Effector memory CD4-positive, alpha-beta T cell (primary cell): ENCODE results near the gene VEGFA.

Source experiments
- DNase-seq, 3 donors: peaks; one replicate each; pipeline ENCODE4 v3.0.0-alpha.2; 2020
- H3K27ac ChIP-seq: 2 replicates; pipeline ENCODE4 v1.7.0; 2013; ENCODE audit warnings: mild to moderate bottlenecking, low read length, moderate library complexity; ENCODE audit not compliant: insufficient read depth, poor library complexity, severe bottlenecking
- H3K27me3 ChIP-seq: replicated peaks from 2 replicates; pipeline ENCODE4 v1.7.0; 2013; ENCODE audit warnings: mild to moderate bottlenecking, low read length; ENCODE audit not compliant: insufficient read depth, control insufficient read depth, poor library complexity, severe bottlenecking
- H3K36me3 ChIP-seq: 2 replicates; pipeline ENCODE4 v1.7.0; 2013; ENCODE audit warnings: mild to moderate bottlenecking, low read length, moderate library complexity; ENCODE audit not compliant: control insufficient read depth, insufficient read depth
- H3K4me1 ChIP-seq: 2 replicates; pipeline ENCODE4 v1.7.0; 2013; ENCODE audit warnings: low read length, mild to moderate bottlenecking; ENCODE audit not compliant: control insufficient read depth, insufficient read depth, poor library complexity, severe bottlenecking
- H3K4me3 ChIP-seq: 2 replicates; pipeline ENCODE4 v1.7.0; 2013; ENCODE audit warnings: low read length, low read depth, mild to moderate bottlenecking; ENCODE audit not compliant: insufficient read depth, poor library complexity, severe bottlenecking
- H3K9me3 ChIP-seq: 2 replicates; pipeline ENCODE4 v1.7.0; 2013; ENCODE audit warnings: mild to moderate bottlenecking, low read length, moderate library complexity; ENCODE audit not compliant: control insufficient read depth

Gene VEGFA

GRCh38 chr6:43779852-43780236, 9.8 kb downstream of the VEGFA start:
- no peak overlapping the region for H3K4me3 ChIP-seq
- no peaks in the 10 kb centered on the region for H3K27me3 ChIP-seq
- DNase-seq, result no peak
- H3K4me1 ChIP-seq, result peaks cover 2% of the 10 kb centered on the region
- H3K27ac ChIP-seq, result no peak overlapping the region
- no peaks in the 10 kb centered on the region for H3K36me3 ChIP-seq
- H3K9me3 ChIP-seq, result no peaks in the 10 kb centered on the region

- H3K27ac ChIP-seq, result no peak overlapping the region
- no peaks in the 10 kb centered on the region for H3K4me1 ChIP-seq
- H3K27me3 ChIP-seq, result no peaks in the 10 kb centered on the region
- H3K4me3 ChIP-seq, result no peak overlapping the region
- DNase-seq, result no peak
- H3K9me3 ChIP-seq, result no peaks in the 10 kb centered on the region
- no peaks in the 10 kb centered on the region for H3K36me3 ChIP-seq
These were observed 10.3 kb downstream of the VEGFA start for GRCh38 chr6:43780293-43780692.

- H3K9me3 ChIP-seq, result no peaks in the 10 kb centered on the region
- no peaks in the 10 kb centered on the region for H3K36me3 ChIP-seq
- H3K27ac ChIP-seq, result no peak overlapping the region
- H3K4me3 ChIP-seq, result no peak overlapping the region
- no peak for DNase-seq
- H3K4me1 ChIP-seq, result no peaks in the 10 kb centered on the region
- H3K27me3 ChIP-seq, result no peaks in the 10 kb centered on the region
These were observed 11.2 kb downstream of the VEGFA start for GRCh38 chr6:43780941-43781928.

GRCh38 chr6:43781941-43782704, 12.1 kb downstream of the VEGFA start:
- Histone ChIP-seq H3K27me3 (no peaks in the 10 kb centered on the region), H3K9me3 (no peaks in the 10 kb centered on the region), H3K4me3 (no peak overlapping the region), H3K36me3 (no peaks in the 10 kb centered on the region), H3K27ac (no peak overlapping the region), H3K4me1 (no peaks in the 10 kb centered on the region)
- no peak for DNase-seq

- Histone ChIP-seq H3K4me3 (no peak overlapping the region), H3K9me3 (no peaks in the 10 kb centered on the region), H3K27ac (no peak overlapping the region), H3K27me3 (no peaks in the 10 kb centered on the region), H3K4me1 (no peaks in the 10 kb centered on the region), H3K36me3 (no peaks in the 10 kb centered on the region)
- DNase-seq, result no peak
These were observed 12.9 kb downstream of the VEGFA start for GRCh38 chr6:43782764-43783513.

- Histone ChIP-seq H3K4me3 (no peak overlapping the region), H3K9me3 (no peaks in the 10 kb centered on the region), H3K4me1 (no peaks in the 10 kb centered on the region), H3K36me3 (no peaks in the 10 kb centered on the region), H3K27ac (no peak overlapping the region), H3K27me3 (no peaks in the 10 kb centered on the region)
- DNase-seq, result no peak
These were observed 14.2 kb downstream of the VEGFA start for GRCh38 chr6:43784049-43784855.

- no peak for DNase-seq
- H3K27me3 ChIP-seq, result no peaks in the 10 kb centered on the region
These were observed 15.3 kb downstream of the VEGFA start for GRCh38 chr6:43785220-43785752.

GRCh38 chr6:43785904-43786303, 15.9 kb downstream of the VEGFA start:
- H3K4me1 ChIP-seq, result no peaks in the 10 kb centered on the region
- no peak for DNase-seq
- H3K4me3 ChIP-seq, result no peak overlapping the region
- no peak overlapping the region for H3K27ac ChIP-seq
- no peaks in the 10 kb centered on the region for H3K9me3 ChIP-seq
- H3K36me3 ChIP-seq, result no peaks in the 10 kb centered on the region
- no peaks in the 10 kb centered on the region for H3K27me3 ChIP-seq

More at GRCh38 chr6:43785220-43785752, 15.3 kb downstream of the VEGFA start:
- no peaks in the 10 kb centered on the region for H3K9me3 ChIP-seq
- H3K4me3 ChIP-seq, result no peak overlapping the region
- no peaks in the 10 kb centered on the region for H3K36me3 ChIP-seq
- no peaks in the 10 kb centered on the region for H3K4me1 ChIP-seq
- H3K27ac ChIP-seq, result no peak overlapping the region

GRCh38 chr6:43786664-43787329, 16.8 kb downstream of the VEGFA start:
- H3K4me3 ChIP-seq, result no peak overlapping the region
- no peaks in the 10 kb centered on the region for H3K36me3 ChIP-seq
- H3K4me1 ChIP-seq, result no peaks in the 10 kb centered on the region
- no peak overlapping the region for H3K27ac ChIP-seq
- H3K27me3 ChIP-seq, result no peaks in the 10 kb centered on the region
- H3K9me3 ChIP-seq, result no peaks in the 10 kb centered on the region
- DNase-seq, result no peak
